ENCODE measurements around the gene ZBTB20. TPM values are rescaled to one million over a fixed set of nuclear protein-coding genes. Genes with fewer than 3 reads are reported as not detected.

The ZBTB20 gene
- total RNA-seq, 4 donors from 2014 or later, result 69.9 to 112 (median 80.8) TPM

DNA sequence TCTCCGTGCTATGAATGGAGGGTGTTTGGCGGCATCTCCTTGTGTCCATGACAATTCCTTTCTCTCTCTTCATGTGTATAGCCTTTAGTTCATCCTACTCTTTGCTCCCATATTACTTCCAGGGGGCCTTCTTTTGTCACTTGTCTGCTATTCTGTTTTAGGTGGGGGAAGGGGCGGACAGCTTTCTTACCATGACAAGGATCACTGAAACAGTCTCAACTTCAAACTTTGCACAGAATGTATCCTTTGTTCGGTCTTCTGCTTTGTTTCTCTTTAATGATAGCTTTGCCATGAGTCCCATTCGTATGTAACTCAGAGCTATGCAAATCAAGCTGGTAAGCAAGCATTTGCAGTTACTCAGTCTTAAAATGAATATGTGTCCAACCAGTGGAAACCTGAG lies 559.1 kb downstream of the ZBTB20 start:
- intact Hi-C loops (cut with DNase I), result no loop called here
- WGBS, result 96% methylated on average over 5 of the region's 5 CpGs
- TF ChIP-seq EP300 (IDR thresholded peaks at IDR 0.05) (no peak), POLR2A (IDR thresholded peaks at IDR 0.05; ENCODE audit: low read depth) (no peak), POLR2AphosphoS5 (IDR thresholded peaks at IDR 0.05) (no peak)
- TF ChIP-seq, protein P1, sequence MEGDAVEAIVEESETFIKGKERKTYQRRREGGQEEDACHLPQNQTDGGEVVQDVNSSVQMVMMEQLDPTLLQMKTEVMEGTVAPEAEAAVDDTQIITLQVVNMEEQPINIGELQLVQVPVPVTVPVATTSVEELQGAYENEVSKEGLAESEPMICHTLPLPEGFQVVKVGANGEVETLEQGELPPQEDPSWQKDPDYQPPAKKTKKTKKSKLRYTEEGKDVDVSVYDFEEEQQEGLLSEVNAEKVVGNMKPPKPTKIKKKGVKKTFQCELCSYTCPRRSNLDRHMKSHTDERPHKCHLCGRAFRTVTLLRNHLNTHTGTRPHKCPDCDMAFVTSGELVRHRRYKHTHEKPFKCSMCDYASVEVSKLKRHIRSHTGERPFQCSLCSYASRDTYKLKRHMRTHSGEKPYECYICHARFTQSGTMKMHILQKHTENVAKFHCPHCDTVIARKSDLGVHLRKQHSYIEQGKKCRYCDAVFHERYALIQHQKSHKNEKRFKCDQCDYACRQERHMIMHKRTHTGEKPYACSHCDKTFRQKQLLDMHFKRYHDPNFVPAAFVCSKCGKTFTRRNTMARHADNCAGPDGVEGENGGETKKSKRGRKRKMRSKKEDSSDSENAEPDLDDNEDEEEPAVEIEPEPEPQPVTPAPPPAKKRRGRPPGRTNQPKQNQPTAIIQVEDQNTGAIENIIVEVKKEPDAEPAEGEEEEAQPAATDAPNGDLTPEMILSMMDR (IDR thresholded peaks at IDR 0.05), result no peak
- Histone ChIP-seq H3K4me1 (peaks cover 4 to 20% (median 16%) of the 10 kb centered on the region in 4 donors), H3K36me3 (peaks cover 0 to 5% (median 0%) of the 10 kb centered on the region in 4 donors), H3K4me3 (no peak overlapping the region), H3K27ac (replicated peaks in 1 of 4) (no peak overlapping the region), H3K27me3 (no peaks in the 10 kb centered on the region), H3K9me3 (no peaks in the 10 kb centered on the region)
- no peak for DNase-seq (ENCODE audit: extremely low spot score)

DNA sequence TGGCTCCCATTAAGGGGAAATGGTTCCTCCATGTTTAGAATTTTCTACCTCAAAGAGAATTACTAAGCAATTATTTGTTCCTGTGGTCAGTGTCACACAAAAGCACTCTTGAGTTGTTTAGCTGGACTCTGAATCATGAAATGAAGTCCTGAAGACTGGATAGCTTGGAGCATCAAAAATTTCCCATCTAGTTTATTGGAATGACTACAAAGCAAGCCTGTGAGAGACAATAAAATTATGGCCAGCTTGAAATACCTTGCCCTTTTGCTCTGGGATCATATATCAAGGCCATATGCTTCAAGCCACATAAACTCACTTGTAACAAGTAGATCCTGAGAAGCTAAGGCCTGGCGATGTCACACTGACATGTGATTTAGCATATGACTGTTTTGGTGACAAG lies 561.0 kb downstream of the ZBTB20 start:
- 100% methylated on average over 1 of the region's 1 CpG for WGBS
- H3K36me3 ChIP-seq, result peaks cover 0 to 5% (median 0%) of the 10 kb centered on the region in 4 donors
- H3K4me3 ChIP-seq, result no peak overlapping the region
- H3K9me3 ChIP-seq, result no peaks in the 10 kb centered on the region
- H3K4me1 ChIP-seq, result peaks cover 4 to 20% (median 16%) of the 10 kb centered on the region in 4 donors
- TF ChIP-seq POLR2AphosphoS5 (IDR thresholded peaks at IDR 0.05) (no peak), POLR2A (IDR thresholded peaks at IDR 0.05; ENCODE audit: low read depth) (no peak), EP300 (IDR thresholded peaks at IDR 0.05) (no peak)
- H3K27me3 ChIP-seq, result no peaks in the 10 kb centered on the region
- no peak for DNase-seq (ENCODE audit: extremely low spot score)
- intact Hi-C loops (cut with DNase I), result no loop called here
- no peak overlapping the region for H3K27ac ChIP-seq (replicated peaks in 1 of 4)

DNA sequence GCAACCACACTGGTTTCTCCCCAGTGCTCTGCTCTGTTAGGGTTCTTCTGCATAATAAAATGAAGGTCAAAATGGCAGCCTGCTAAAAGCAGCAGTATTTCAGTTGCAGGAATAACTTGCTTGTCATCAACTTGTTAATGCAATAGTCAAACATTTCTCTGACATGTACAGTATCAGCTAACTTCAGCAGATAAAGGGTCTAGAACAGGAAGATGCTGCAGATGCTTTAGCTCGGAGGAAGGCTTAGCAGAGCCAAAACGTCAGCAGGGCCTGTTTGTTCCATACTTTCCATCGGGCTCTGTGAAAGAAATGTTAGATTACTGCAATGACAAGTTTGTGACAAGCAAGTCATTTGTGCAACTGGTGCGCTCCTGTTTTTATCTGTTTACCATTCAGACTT lies 561.4 kb downstream of the ZBTB20 start:
- peaks cover 4 to 20% (median 16%) of the 10 kb centered on the region in 4 donors for H3K4me1 ChIP-seq
- no peaks in the 10 kb centered on the region for H3K27me3 ChIP-seq
- intact Hi-C loops (cut with DNase I), result no loop called here
- no peak overlapping the region for H3K27ac ChIP-seq (replicated peaks in 1 of 4)
- TF ChIP-seq POLR2A (IDR thresholded peaks at IDR 0.05; ENCODE audit: low read depth) (no peak), EP300 (IDR thresholded peaks at IDR 0.05) (no peak)
- TF ChIP-seq, protein P1 (IDR thresholded peaks at IDR 0.05), result no peak
- no peaks in the 10 kb centered on the region for H3K9me3 ChIP-seq
- H3K36me3 ChIP-seq, result peaks cover 0 to 5% (median 0%) of the 10 kb centered on the region in 4 donors
- H3K4me3 ChIP-seq, result no peak overlapping the region
- DNase-seq (ENCODE audit: extremely low spot score), result no peak
- WGBS, result 75% methylated on average over 4 of the region's 4 CpGs

DNA sequence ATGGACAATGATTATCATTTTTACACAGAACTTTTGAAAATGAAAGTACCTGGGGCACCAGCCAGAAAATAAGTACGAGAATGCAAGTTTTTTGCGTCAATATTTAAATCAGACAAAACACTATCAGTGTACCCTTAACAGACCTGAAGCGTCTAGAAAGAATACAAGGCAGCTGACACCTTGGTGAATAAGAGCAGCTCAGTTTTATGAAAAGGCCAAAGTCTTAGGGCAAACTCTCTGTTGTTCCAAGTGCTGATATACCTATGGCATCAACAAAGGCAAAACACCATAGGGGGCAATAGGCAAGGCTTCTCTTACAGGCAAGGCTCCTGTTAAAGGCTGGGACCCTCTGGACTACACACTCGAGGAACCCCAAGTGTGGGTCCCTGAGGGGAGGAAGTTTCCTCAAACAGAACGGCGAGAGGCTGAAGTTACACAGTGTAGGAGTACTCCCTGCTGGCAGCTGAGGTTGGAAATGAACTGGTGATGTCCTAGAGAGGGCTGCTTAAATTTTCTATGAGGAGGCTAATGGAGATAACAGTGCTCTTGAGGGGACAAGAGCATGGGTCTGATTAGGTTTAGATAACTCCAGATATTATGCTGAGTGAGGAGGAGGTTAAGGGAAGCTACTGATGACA lies 562.2 kb downstream of the ZBTB20 start:
- Histone ChIP-seq H3K4me3 (peak overlapping the region in 3 of 4 donors; percentile 10 to 17 (median 15)), H3K27ac (replicated peaks in 1 of 4) (peak overlapping the region in 3 of 4 donors; percentile 24 to 58 (median 51)), H3K9me3 (no peaks in the 10 kb centered on the region), H3K27me3 (no peaks in the 10 kb centered on the region), H3K4me1 (peaks cover 4 to 20% (median 16%) of the 10 kb centered on the region in 4 donors), H3K36me3 (peaks cover 0 to 5% (median 0%) of the 10 kb centered on the region in 4 donors)
- no peak for DNase-seq (ENCODE audit: extremely low spot score)
- intact Hi-C loops (cut with DNase I), result no loop called here
- 73% methylated on average over 5 of the region's 6 CpGs for WGBS
- no peak for TF ChIP-seq EP300 (IDR thresholded peaks at IDR 0.05)
- TF ChIP-seq POLR2A (IDR thresholded peaks at IDR 0.05; ENCODE audit: low read depth), result no peak

DNA sequence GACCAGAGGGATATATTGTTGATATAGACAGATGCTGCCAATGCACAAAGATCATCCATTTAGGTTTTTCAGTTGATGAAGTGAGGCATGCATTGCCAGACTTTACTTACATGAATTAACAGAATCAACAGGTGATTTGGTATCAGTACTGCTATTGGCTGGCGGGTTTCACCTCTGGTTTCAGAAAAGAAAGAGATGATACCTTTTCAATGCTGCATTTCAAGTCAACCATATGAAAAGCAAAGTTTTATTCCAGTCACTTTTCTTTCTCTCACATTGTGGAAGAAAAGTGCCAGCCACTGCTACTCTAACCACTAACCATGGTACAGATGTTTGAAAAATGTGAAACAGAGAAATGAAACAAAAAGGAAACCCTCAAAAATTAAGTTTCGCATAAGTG lies 564.2 kb downstream of the ZBTB20 start:
- no peak overlapping the region for H3K27ac ChIP-seq (replicated peaks in 1 of 4)
- intact Hi-C loops (cut with DNase I), result no loop called here
- TF ChIP-seq, protein P1 (IDR thresholded peaks at IDR 0.05), result no peak
- TF ChIP-seq EP300 (IDR thresholded peaks at IDR 0.05), result no peak
- no peak for TF ChIP-seq POLR2A (IDR thresholded peaks at IDR 0.05; ENCODE audit: low read depth)
- TF ChIP-seq POLR2AphosphoS5 (IDR thresholded peaks at IDR 0.05), result no peak
- no peak overlapping the region for H3K4me3 ChIP-seq
- peaks cover 4 to 20% (median 16%) of the 10 kb centered on the region in 4 donors for H3K4me1 ChIP-seq
- H3K36me3 ChIP-seq, result peaks cover 0 to 1% (median 0%) of the 10 kb centered on the region in 4 donors
- H3K9me3 ChIP-seq, result no peaks in the 10 kb centered on the region
- DNase-seq (ENCODE audit: extremely low spot score), result no peak
- WGBS, result 98% methylated on average over 2 of the region's 2 CpGs
- H3K27me3 ChIP-seq, result no peaks in the 10 kb centered on the region

Measured in esophagus muscularis mucosa (tissue), 4 donors.